Immature natural killer cell (primary cell): ENCODE results near the gene SSUH2. TPM values are rescaled to one million over a fixed set of nuclear protein-coding genes. Genes with fewer than 3 reads are reported as not detected.

Source experiments
- DNase-seq, 3 donors: peaks; one replicate each; pipeline ENCODE4 v3.0.0; 2022; ENCODE audit warnings: mixed read lengths in 1 of 3
- H3K27ac Mint-ChIP-seq, 6 donors: one replicate each; pipeline ENCODE4 v1.8.0; 2020; ENCODE audit warnings: mixed read lengths in 6 of 6, mild to moderate bottlenecking in 5 of 6, inconsistent platforms in 4 of 6, moderate library complexity in 3 of 6
- H3K27me3 Mint-ChIP-seq, 3 donors: one replicate each; pipeline ENCODE4 v1.8.0; 2020 to 2021; ENCODE audit warnings: low read depth in 3 of 3, mild to moderate bottlenecking in 3 of 3, mixed read lengths in 3 of 3, moderate library complexity in 3 of 3, inconsistent platforms in 1 of 3
- H3K36me3 Mint-ChIP-seq, 3 donors: one replicate each; pipeline ENCODE4 v1.8.0; 2020; ENCODE audit warnings: mixed read lengths in 3 of 3, inconsistent platforms in 2 of 3, mild to moderate bottlenecking in 2 of 3
- H3K4me1 Mint-ChIP-seq, 2 donors: one replicate each; pipeline ENCODE4 v1.8.0; 2020; ENCODE audit warnings: inconsistent platforms in 2 of 2, mild to moderate bottlenecking in 2 of 2, mixed read lengths in 2 of 2, moderate library complexity in 1 of 2
- H3K4me3 Mint-ChIP-seq, 5 donors: one replicate each; pipeline ENCODE4 v1.8.0; 2020; ENCODE audit warnings: mild to moderate bottlenecking in 5 of 5, mixed read lengths in 5 of 5, inconsistent platforms in 3 of 5, moderate library complexity in 3 of 5
- H3K9me3 Mint-ChIP-seq, 6 donors: one replicate each; pipeline ENCODE4 v1.8.0; 2020; ENCODE audit warnings: mild to moderate bottlenecking in 6 of 6, mixed read lengths in 6 of 6, inconsistent platforms in 4 of 6, moderate library complexity in 3 of 6
- polyA plus RNA-seq, 3 donors: library from polyadenylated mRNA; unstranded; fragments of 300-500 nt; fragmentation: Illumina TruSeq; gene quantifications; one replicate each; pipeline ENCODE4 v1.2.3, GENCODE V29; 2021

Gene SSUH2
- polyA plus RNA-seq, 3 donors from 2014 or later, result not detected

- no peak for DNase-seq
- H3K27ac Mint-ChIP-seq, result no peak overlapping the region
- no peaks in the 10 kb centered on the region for H3K4me1 Mint-ChIP-seq
- peaks cover 0 to 9% (median 1%) of the 10 kb centered on the region in 3 donors for H3K27me3 Mint-ChIP-seq
- no peak overlapping the region for H3K4me3 Mint-ChIP-seq
- no peaks in the 10 kb centered on the region for H3K9me3 Mint-ChIP-seq
- no peaks in the 10 kb centered on the region for H3K36me3 Mint-ChIP-seq
Measured at GRCh38 chr3:8624612-8625011, 20.0 kb downstream of the SSUH2 start.

GRCh38 chr3:8623741-8624140, 20.9 kb downstream of the SSUH2 start:
- Mint-ChIP-seq H3K9me3 (no peaks in the 10 kb centered on the region), H3K4me3 (no peak overlapping the region), H3K4me1 (no peaks in the 10 kb centered on the region), H3K27ac (no peak overlapping the region), H3K27me3 (peaks cover 0 to 5% (median 1%) of the 10 kb centered on the region in 3 donors), H3K36me3 (no peaks in the 10 kb centered on the region)
- DNase-seq, result no peak

GRCh38 chr3:8622873-8623691, 21.5 kb downstream of the SSUH2 start:
- H3K27ac Mint-ChIP-seq, result no peak overlapping the region
- H3K4me3 Mint-ChIP-seq, result no peak overlapping the region
- H3K4me1 Mint-ChIP-seq, result no peaks in the 10 kb centered on the region
- H3K36me3 Mint-ChIP-seq, result no peaks in the 10 kb centered on the region
- H3K27me3 Mint-ChIP-seq, result peaks cover 0 to 5% (median 1%) of the 10 kb centered on the region in 3 donors
- H3K9me3 Mint-ChIP-seq, result no peaks in the 10 kb centered on the region
- DNase-seq, result peak in 1 of 3 donors; percentile 3

- Mint-ChIP-seq H3K4me3 (no peak overlapping the region), H3K27ac (no peak overlapping the region), H3K27me3 (peaks cover 0 to 8% (median 0%) of the 10 kb centered on the region in 3 donors), H3K9me3 (peaks cover 0 to 2% (median 0%) of the 10 kb centered on the region in 6 donors), H3K4me1 (no peaks in the 10 kb centered on the region), H3K36me3 (no peaks in the 10 kb centered on the region)
- DNase-seq, result no peak
Measured at GRCh38 chr3:8621872-8622271, 22.7 kb downstream of the SSUH2 start.

GRCh38 chr3:8621141-8621540, 23.5 kb downstream of the SSUH2 start:
- Mint-ChIP-seq H3K4me3 (no peak overlapping the region), H3K9me3 (peaks cover 0 to 2% (median 0%) of the 10 kb centered on the region in 6 donors), H3K27me3 (peaks cover 0 to 8% (median 0%) of the 10 kb centered on the region in 3 donors), H3K36me3 (no peaks in the 10 kb centered on the region), H3K27ac (no peak overlapping the region), H3K4me1 (no peaks in the 10 kb centered on the region)
- no peak for DNase-seq

GRCh38 chr3:8619548-8619947, 25.1 kb downstream of the SSUH2 start:
- Mint-ChIP-seq H3K36me3 (no peaks in the 10 kb centered on the region), H3K27ac (no peak overlapping the region), H3K4me1 (no peaks in the 10 kb centered on the region)

GRCh38 chr3:8618950-8619349, 25.6 kb downstream of the SSUH2 start:
- H3K9me3 Mint-ChIP-seq, result peaks cover 0 to 2% (median 0%) of the 10 kb centered on the region in 6 donors

More at GRCh38 chr3:8619548-8619947, 25.1 kb downstream of the SSUH2 start:
- Mint-ChIP-seq H3K9me3 (peaks cover 0 to 2% (median 0%) of the 10 kb centered on the region in 6 donors), H3K27me3 (peaks cover 0 to 7% (median 0%) of the 10 kb centered on the region in 3 donors), H3K4me3 (no peak overlapping the region)
- no peak for DNase-seq

GRCh38 chr3:8617921-8618320, 26.7 kb downstream of the SSUH2 start:
- Mint-ChIP-seq H3K27ac (no peak overlapping the region), H3K9me3 (peaks cover 0 to 2% (median 0%) of the 10 kb centered on the region in 6 donors), H3K36me3 (no peaks in the 10 kb centered on the region), H3K27me3 (peaks cover 0 to 6% (median 0%) of the 10 kb centered on the region in 3 donors), H3K4me1 (no peaks in the 10 kb centered on the region), H3K4me3 (no peak overlapping the region)
- DNase-seq, result no peak

More at GRCh38 chr3:8618950-8619349, 25.6 kb downstream of the SSUH2 start:
- H3K36me3 Mint-ChIP-seq, result no peaks in the 10 kb centered on the region
- no peaks in the 10 kb centered on the region for H3K4me1 Mint-ChIP-seq
- no peak overlapping the region for H3K27ac Mint-ChIP-seq
- peaks cover 0 to 6% (median 0%) of the 10 kb centered on the region in 3 donors for H3K27me3 Mint-ChIP-seq
- no peak overlapping the region for H3K4me3 Mint-ChIP-seq
- DNase-seq, result no peak

- no peaks in the 10 kb centered on the region for H3K36me3 Mint-ChIP-seq
- no peak overlapping the region for H3K27ac Mint-ChIP-seq
- H3K9me3 Mint-ChIP-seq, result no peaks in the 10 kb centered on the region
- no peak for DNase-seq
- H3K4me1 Mint-ChIP-seq, result no peaks in the 10 kb centered on the region
- H3K4me3 Mint-ChIP-seq, result no peak overlapping the region
- H3K27me3 Mint-ChIP-seq, result peaks cover 0 to 5% (median 0%) of the 10 kb centered on the region in 3 donors
Measured at GRCh38 chr3:8610951-8611350, 33.6 kb downstream of the SSUH2 start.

- Mint-ChIP-seq H3K27ac (no peak overlapping the region), H3K4me1 (no peaks in the 10 kb centered on the region), H3K9me3 (no peaks in the 10 kb centered on the region), H3K36me3 (no peaks in the 10 kb centered on the region), H3K27me3 (peaks cover 0 to 5% (median 0%) of the 10 kb centered on the region in 3 donors), H3K4me3 (no peak overlapping the region)
- DNase-seq, result no peak
Measured at GRCh38 chr3:8608791-8609467, 35.7 kb downstream of the SSUH2 start.

- Mint-ChIP-seq H3K4me3 (no peak overlapping the region), H3K4me1 (no peaks in the 10 kb centered on the region), H3K27me3 (peaks cover 0 to 5% (median under 1%) of the 10 kb centered on the region in 3 donors), H3K27ac (no peak overlapping the region), H3K9me3 (no peaks in the 10 kb centered on the region), H3K36me3 (no peaks in the 10 kb centered on the region)
- no peak for DNase-seq
Measured at GRCh38 chr3:8608041-8608790, 36.4 kb downstream of the SSUH2 start.

- no peak overlapping the region for H3K27ac Mint-ChIP-seq
- DNase-seq, result no peak
- H3K36me3 Mint-ChIP-seq, result no peaks in the 10 kb centered on the region
- no peaks in the 10 kb centered on the region for H3K9me3 Mint-ChIP-seq
- H3K4me3 Mint-ChIP-seq, result no peak overlapping the region
- H3K27me3 Mint-ChIP-seq, result peaks cover 0 to 5% (median 1%) of the 10 kb centered on the region in 3 donors
- H3K4me1 Mint-ChIP-seq, result no peaks in the 10 kb centered on the region
Measured at GRCh38 chr3:8607234-8608040, 37.2 kb downstream of the SSUH2 start.

GRCh38 chr3:8606701-8607231, 37.8 kb downstream of the SSUH2 start:
- no peak for DNase-seq
- H3K4me1 Mint-ChIP-seq, result no peaks in the 10 kb centered on the region
- no peaks in the 10 kb centered on the region for H3K9me3 Mint-ChIP-seq
- H3K27me3 Mint-ChIP-seq, result peaks cover 0 to 5% (median 1%) of the 10 kb centered on the region in 3 donors
- H3K36me3 Mint-ChIP-seq, result no peaks in the 10 kb centered on the region
- no peak overlapping the region for H3K4me3 Mint-ChIP-seq
- H3K27ac Mint-ChIP-seq, result no peak overlapping the region
